Lung (tissue), 12 donors: Measurements from ENCODE around the gene MED4. TPM values are rescaled to one million over a fixed set of nuclear protein-coding genes. Genes with fewer than 3 reads are reported as not detected.
A peak's percentile ranks its signal among the peaks of the same experiment; 100 is the strongest.

Source experiments
- ATAC-seq: fragments of 200-7000 bp; cut with Tn5 transposase; one replicate; pipeline ENCODE4 v1.9.1; 2020; ENCODE audit warnings: moderate number of reproducible peaks; ENCODE audit not compliant: insufficient read depth, low FRiP score
- DNase-seq, 3 donors: peaks; one replicate each; pipeline ENCODE4 v3.0.0-alpha.2; 2013 to 2017
- H3K27ac ChIP-seq, 2 donors: one replicate each; pipeline ENCODE4 v1.5.1; 2013; ENCODE audit warnings: mild to moderate bottlenecking in 2 of 2, moderate library complexity in 2 of 2, control low read depth in 1 of 2, inconsistent platforms in 1 of 2, low read depth in 1 of 2, low read length in 1 of 2
- H3K27me3 ChIP-seq, 3 donors: one replicate each; pipeline ENCODE4 v1.5.1; 2013; ENCODE audit warnings: low read length in 2 of 3; ENCODE audit not compliant: control insufficient read depth in 3 of 3, insufficient read depth in 3 of 3
- H3K36me3 ChIP-seq, 4 donors: one replicate each; pipeline ENCODE4 v1.5.1; 2013; ENCODE audit warnings: low read length in 4 of 4, mild to moderate bottlenecking in 1 of 4, moderate library complexity in 1 of 4; ENCODE audit not compliant: control insufficient read depth in 4 of 4, insufficient read depth in 4 of 4
- H3K4me1 ChIP-seq, 5 donors: one replicate each; pipeline ENCODE4 v1.5.1; 2013; ENCODE audit warnings: low read length in 5 of 5, mild to moderate bottlenecking in 2 of 5, moderate library complexity in 1 of 5; ENCODE audit not compliant: control insufficient read depth in 5 of 5, insufficient read depth in 5 of 5
- H3K4me3 ChIP-seq: one replicate; pipeline ENCODE4 v1.5.1; 2013; ENCODE audit warnings: mild to moderate bottlenecking, control low read depth, moderate library complexity
- H3K9ac ChIP-seq, 2 donors: one replicate each; pipeline ENCODE4 v1.5.1; 2013; ENCODE audit warnings: low read length in 2 of 2, control low read depth in 1 of 2; ENCODE audit not compliant: insufficient read depth in 1 of 2
- H3K9me3 ChIP-seq, 4 donors: one replicate each; pipeline ENCODE4 v1.5.1; 2013; ENCODE audit warnings: low read length in 3 of 4, mild to moderate bottlenecking in 1 of 4, moderate library complexity in 1 of 4; ENCODE audit not compliant: control insufficient read depth in 4 of 4, insufficient read depth in 3 of 4
- WGBS, 2 donors: extraction: QIAGEN DNeasy Blood & Tissue Kit; methylation state at CpG; one replicate each; pipeline ENCODE4 v1.1.7; 2013; 5-methylcytosine and 5-hydroxymethylcytosine counted together
- polyA plus RNA-seq, 2 donors: library from polyadenylated mRNA; stranded (reverse); fragments of 200-250 nt; gene quantifications; one replicate each; pipeline ENCODE4 v1.2.1, GENCODE V29; 2013
- total RNA-seq, 2 donors: library from RNA; depleted of rRNA in 1 of 2; stranded (reverse); fragments of >200 nt in 1 of 2; gene quantifications; one replicate each; pipeline ENCODE4 v1.2.1, GENCODE V29; 2014 to 2021
- TF ChIP-seq, protein P1 (sequence below): IDR thresholded peaks from 2 replicates; pipeline ENCODE4 v1.5.1; 2012; ENCODE audit warnings: mild to moderate bottlenecking; ENCODE audit errors: control extremely low read depth, extremely low read depth
- donor health status: control.
- donor health status: control.
- donor health status: Bipolar disorder and iron deficiency.
- donor health status: healthy.
- donor health status: DM: yes; HTN: yes; CAD: no.

The MED4 gene
- total and polyA plus RNA-seq, 4 donors, result 37.7 to 69.8 (median 47.6) TPM

DNA sequence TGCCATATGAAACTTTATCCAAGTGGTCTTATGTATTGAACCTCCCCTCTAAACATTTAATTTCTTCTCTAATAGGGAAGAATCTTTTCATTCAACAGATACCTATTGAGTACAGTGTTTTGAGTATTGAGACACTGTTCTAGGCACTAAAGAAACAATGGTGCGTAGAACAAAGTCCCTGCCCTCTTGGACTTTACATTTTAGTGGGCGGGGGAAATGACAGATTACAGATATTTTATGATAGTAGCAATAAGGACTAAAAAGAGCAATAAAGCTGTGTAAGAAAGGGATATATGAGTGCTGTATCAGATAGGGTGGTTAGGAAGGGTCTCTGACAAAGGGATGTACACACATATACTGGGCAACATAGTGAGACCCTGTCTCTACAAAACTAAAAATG is 52.0 kb downstream of the MED4 start:
- Histone ChIP-seq H3K4me3 (no peak overlapping the region), H3K36me3 (peaks cover 3 to 19% (median 8%) of the 10 kb centered on the region in 4 donors), H3K9ac (no peak overlapping the region), H3K9me3 (no peaks in the 10 kb centered on the region), H3K4me1 (peaks cover 0 to 5% (median 0%) of the 10 kb centered on the region in 5 donors), H3K27me3 (no peaks in the 10 kb centered on the region), H3K27ac (no peak overlapping the region)
- DNase-seq, result no peak
- ATAC-seq, result no peak
- TF ChIP-seq, protein P1, sequence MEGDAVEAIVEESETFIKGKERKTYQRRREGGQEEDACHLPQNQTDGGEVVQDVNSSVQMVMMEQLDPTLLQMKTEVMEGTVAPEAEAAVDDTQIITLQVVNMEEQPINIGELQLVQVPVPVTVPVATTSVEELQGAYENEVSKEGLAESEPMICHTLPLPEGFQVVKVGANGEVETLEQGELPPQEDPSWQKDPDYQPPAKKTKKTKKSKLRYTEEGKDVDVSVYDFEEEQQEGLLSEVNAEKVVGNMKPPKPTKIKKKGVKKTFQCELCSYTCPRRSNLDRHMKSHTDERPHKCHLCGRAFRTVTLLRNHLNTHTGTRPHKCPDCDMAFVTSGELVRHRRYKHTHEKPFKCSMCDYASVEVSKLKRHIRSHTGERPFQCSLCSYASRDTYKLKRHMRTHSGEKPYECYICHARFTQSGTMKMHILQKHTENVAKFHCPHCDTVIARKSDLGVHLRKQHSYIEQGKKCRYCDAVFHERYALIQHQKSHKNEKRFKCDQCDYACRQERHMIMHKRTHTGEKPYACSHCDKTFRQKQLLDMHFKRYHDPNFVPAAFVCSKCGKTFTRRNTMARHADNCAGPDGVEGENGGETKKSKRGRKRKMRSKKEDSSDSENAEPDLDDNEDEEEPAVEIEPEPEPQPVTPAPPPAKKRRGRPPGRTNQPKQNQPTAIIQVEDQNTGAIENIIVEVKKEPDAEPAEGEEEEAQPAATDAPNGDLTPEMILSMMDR, result no peak
- WGBS, 2 donors, result 97 to 99% methylated on average over 2 of the region's 2 CpGs

DNA sequence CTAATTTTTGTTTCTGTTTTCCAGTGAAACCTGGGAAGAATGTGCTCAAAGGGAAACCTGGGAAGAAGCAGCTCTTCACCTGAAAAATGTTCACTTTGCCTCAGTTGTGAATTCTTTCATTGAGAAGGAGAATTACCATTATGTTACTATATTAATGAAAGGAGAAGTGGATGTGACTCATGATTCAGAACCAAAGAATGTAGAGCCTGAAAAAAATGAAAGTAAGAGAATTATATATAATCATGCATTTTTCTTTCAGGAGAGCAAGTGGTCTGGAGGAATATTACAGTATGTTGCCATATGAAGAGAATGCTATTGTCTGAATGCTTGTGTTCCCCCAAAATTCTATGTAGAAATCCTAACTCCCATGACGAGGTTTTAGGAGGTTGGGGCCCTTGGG is 54.0 kb downstream of the MED4 start:
- Histone ChIP-seq H3K9me3 (no peaks in the 10 kb centered on the region), H3K4me1 (peaks cover 0 to 15% (median 2%) of the 10 kb centered on the region in 5 donors), H3K4me3 (no peak overlapping the region), H3K9ac (no peak overlapping the region), H3K36me3 (peaks cover 3 to 19% (median 6%) of the 10 kb centered on the region in 4 donors), H3K27ac (no peak overlapping the region), H3K27me3 (no peaks in the 10 kb centered on the region)
- 91 to 94% methylated on average over 1 of the region's 1 CpG for WGBS, 2 donors
- DNase-seq (no peak), ATAC-seq (no peak)
- TF ChIP-seq, protein P1, result no peak

DNA sequence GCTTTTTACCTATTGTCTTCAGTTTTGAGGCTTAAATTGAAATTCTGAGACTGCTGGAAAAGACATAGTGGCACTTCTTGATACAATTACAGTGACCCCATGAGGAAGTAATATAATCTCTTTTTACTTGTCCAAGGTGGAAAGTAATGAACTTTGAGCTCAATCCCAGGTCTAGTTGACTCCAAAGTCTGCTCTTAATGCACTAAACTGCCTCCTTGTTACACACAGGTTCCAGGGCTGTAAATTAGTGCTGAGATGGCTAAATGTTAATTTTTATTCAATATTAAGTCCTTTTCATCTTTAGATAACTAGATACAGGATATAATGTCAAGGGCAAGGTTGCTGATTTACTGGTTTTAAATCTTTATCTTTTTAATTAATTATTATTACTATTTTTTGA is 54.9 kb downstream of the MED4 start:
- Histone ChIP-seq H3K36me3 (peaks cover 3 to 19% (median 6%) of the 10 kb centered on the region in 4 donors), H3K4me3 (no peak overlapping the region), H3K4me1 (peaks cover 0 to 15% (median 2%) of the 10 kb centered on the region in 5 donors), H3K27me3 (no peaks in the 10 kb centered on the region), H3K27ac (no peak overlapping the region), H3K9me3 (no peaks in the 10 kb centered on the region), H3K9ac (no peak overlapping the region)
- TF ChIP-seq, protein P1, result no peak
- DNase-seq (no peak), ATAC-seq (no peak)

DNA sequence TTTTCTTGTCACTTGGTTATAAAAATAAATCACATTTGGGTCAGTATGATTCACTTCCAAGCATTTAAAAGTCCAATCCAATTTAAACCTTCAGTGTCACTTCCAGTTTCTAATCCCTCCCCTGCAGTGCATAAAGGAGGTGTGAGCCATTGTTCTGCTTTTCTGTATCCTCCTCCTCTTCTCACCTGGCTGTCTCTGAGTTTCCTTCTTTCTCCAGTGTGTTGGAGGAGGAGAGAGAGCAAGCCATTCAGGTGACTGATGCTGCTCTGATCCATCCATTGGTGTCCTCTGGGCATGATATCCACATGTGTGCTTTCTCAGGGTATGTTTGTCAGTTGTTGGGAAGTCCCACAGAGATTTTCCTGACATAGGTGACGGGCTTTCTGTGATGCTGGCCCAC is 56.1 kb downstream of the MED4 start:
- Histone ChIP-seq H3K36me3 (peaks cover 3 to 19% (median 6%) of the 10 kb centered on the region in 4 donors), H3K4me1 (peaks cover 0 to 15% (median 2%) of the 10 kb centered on the region in 5 donors), H3K9me3 (no peaks in the 10 kb centered on the region), H3K27me3 (no peaks in the 10 kb centered on the region), H3K9ac (peak overlapping the region in 1 of 2 donors; percentile 98), H3K4me3 (no peak overlapping the region), H3K27ac (peak overlapping the region in 1 of 2 donors; percentile 55)
- WGBS, 2 donors, result 97 to 100% methylated on average over 1 of the region's 1 CpG
- DNase-seq (no peak), ATAC-seq (no peak)
- TF ChIP-seq, protein P1, result no peak
